Anterior cingulate cortex (tissue), 58 donors: ENCODE measurements around the gene CDH10.

Experiments used
- DNase-seq, 58 donors: peaks; one replicate each; lab custom pipeline; 2025; lab: John Stamatoyannopoulos, UW

Gene CDH10

DNA sequence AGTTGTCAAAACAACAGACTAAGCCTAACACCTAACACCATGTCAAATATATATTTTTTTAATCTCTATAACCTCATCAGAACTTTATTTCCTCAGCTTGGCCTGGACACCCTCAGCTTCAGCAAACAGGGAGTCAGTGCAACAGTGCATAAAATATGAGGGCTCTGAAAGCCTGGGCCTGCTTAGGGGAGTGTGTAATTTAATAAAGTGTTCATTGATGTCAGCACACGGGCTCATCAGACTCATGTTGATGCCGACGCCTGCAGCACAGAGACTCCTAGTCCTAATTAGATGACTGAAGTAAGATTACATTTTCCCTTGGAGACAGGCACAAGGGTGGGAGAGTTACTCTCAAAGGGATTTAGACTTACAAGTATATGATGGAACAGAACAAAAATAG lies 37.8 kb downstream of the CDH10 start:
- DNase-seq = peak in 2 of 58 donors; percentile 8 to 32

GRCh38 chr5:24602188-24602587 lies 42.6 kb downstream of the CDH10 start:
- no peak for DNase-seq

- DNase-seq = no peak
Measured at GRCh38 chr5:24598956-24599355, 45.8 kb downstream of the CDH10 start.

DNA sequence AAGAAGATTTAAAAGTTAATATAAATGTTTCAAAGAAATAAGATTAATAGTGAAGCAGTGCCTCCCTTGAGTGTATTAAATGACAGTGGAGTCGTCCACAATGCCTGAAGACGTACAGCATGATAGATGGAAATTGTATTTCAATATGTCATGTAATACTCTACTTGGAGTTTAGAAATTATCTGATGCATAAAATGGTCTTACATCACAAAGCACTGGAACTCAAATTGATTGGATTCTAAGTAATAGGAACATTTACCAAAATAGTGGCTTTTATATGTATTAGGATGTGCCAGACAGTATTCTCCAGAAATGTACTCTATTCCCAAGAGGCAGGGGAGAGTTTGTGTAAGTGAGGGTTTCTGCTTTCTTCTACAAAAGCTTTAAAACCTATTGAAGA lies 49.4 kb downstream of the CDH10 start:
- DNase-seq = no peak

DNA sequence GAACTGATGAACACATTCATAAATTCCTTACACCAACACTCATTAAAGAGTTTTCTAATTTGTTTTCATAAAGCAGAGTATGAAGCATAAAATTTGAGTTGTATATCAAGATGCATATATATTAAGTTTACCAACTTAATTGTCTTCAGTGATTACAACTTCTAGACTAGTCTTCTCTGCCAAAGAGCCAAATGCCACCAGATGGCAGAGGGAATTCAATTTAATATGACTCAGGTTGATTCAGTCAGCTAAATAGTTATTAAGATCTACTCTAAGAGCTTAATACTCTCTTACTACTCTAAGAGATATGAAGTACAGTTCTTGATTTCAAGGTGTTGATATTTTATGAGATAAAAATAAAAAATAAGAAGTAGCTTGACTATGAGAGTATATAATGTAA lies 53.4 kb downstream of the CDH10 start:
- no peak for DNase-seq

DNA sequence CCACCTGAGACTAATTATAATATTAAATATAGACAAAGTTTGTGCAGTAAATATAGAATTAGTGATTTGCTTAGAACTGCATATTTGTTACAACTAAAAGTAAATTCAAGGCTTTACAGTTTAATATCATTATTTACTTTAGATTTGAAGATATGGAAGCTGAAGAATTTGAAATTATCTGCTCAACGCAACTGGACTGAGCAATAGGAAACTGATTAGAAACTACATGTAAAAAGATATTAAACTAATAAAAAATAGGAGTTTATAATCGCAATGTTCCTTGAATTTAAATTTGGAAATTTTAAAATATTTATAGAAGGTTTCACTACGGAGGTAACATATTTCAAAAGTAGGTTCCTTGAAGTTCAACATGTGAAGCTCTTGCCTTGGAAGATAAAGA lies 55.2 kb downstream of the CDH10 start:
- no peak for DNase-seq

GRCh38 chr5:24585751-24586150 lies 59.0 kb downstream of the CDH10 start:
- peak in 2 of 58 donors; percentile 9 to 20 for DNase-seq

GRCh38 chr5:24571302-24571701 lies 73.5 kb downstream of the CDH10 start:
- no peak for DNase-seq

DNA sequence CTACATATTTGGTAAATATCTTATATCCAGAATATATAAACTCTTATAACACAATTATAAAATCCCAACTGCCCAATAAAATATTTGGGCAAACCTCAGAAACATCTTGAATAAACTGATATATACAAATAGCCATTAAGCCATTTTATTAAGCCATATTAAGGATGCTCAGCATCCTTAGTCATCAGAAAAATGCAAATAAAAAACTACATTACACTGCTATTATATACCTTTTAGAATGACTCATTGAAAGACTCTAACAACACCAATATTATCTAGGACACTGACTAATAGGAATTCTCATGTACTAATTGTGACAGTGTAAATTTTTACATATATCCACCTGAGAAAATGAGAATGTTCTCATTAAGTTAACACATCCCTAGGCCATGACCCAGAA lies 77.8 kb downstream of the CDH10 start:
- DNase-seq = no peak

GRCh38 chr5:24555229-24555628 lies 89.5 kb downstream of the CDH10 start:
- DNase-seq = no peak

DNA sequence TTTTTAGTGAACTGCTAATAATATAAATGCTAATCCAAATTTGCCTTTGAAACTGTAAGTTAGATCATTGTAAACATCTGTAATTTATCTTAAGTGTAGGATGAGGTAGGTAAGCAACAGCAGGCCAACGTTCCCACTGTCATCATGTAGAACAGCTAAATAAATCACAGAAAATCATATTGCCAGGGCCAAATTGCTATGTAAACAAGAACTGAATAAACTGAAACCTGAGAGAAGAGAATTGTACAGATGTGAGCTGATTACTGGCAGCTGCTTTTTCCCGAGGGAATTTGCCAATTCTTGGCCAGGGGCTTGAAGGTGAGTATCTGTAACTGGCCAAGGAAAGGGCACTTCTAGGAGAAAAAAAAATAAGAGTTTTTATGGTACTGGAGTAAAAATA lies 97.6 kb downstream of the CDH10 start:
- DNase-seq = no peak

GRCh38 chr5:24539613-24540012 lies 105.2 kb downstream of the CDH10 start:
- no peak for DNase-seq

DNA sequence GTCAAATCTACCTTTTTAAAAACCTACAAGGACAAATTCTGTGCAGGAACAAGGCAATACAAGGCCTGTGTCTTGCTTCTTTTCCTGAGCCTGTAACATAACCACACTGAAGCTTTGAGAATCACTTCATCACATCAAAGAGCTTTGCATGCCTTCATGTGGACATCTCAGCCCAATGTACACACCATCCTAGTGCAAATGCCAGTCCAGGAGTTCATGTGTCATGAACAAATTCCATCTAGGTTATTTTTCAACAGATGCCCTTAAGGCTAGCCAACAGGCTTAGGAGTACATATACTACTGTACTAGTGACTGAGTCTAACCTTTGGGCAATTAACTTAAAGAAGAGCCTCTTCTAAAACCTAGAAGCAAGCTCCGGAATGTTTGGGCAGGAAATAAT lies 106.4 kb downstream of the CDH10 start:
- DNase-seq = no peak

- DNase-seq = no peak
Measured at GRCh38 chr5:24535646-24536045, 109.1 kb downstream of the CDH10 start.

DNA sequence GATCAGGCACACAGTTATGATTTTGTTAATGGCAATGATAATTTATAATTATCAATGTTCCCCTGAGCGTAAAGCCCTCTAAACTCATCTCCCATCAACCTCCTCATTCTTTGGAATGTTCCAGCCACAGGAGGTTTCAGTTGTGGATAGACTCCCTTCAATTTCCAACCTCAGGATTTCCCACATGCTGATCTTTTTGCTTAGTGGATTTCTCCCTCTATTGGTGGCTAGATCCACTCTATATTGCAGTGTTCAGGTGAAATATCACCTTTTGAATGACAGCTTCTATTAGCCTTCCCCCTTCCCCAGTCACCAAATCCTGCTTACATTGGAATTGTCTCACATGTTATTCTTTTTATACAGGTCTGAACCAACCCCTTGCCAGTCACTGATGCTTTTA lies 113.9 kb downstream of the CDH10 start:
- DNase-seq = no peak

DNA sequence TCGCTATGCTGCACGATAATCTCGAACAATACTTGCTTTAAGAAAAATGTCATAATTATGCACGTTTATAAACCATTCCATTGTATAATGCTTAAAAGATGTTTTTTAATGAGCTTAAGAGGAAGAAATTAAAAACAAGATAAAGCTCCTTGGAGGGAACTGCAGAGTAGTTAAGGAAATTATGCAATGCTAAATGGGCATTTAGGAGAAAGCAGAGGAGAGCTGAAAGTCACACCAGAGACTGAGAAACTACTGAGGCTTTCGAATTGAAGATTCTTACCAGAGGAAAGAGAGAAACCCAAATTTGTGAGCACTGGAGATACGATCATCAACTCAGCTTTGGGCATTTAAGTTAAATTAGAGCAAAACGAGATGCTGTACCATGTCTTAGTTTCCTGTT lies 119.4 kb downstream of the CDH10 start:
- DNase-seq = no peak

DNA sequence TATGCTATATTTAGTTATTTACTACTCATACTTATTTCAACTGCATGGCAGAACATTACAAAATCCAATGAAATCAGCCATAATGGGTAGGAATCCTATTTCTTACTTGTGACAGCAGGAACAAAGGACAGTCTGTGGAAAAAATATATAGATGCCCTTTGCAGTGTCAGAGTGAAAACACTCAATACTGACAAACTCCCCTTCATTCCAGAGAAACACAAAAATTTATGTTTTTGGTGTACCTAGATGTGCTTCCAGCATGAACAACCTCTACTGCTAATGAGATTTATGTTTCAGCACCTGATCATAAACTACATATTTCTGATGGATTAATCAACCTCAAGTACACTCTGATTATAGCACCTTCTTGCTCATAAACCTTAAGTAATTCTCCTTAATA lies 132.4 kb downstream of the CDH10 start:
- DNase-seq = no peak

DNA sequence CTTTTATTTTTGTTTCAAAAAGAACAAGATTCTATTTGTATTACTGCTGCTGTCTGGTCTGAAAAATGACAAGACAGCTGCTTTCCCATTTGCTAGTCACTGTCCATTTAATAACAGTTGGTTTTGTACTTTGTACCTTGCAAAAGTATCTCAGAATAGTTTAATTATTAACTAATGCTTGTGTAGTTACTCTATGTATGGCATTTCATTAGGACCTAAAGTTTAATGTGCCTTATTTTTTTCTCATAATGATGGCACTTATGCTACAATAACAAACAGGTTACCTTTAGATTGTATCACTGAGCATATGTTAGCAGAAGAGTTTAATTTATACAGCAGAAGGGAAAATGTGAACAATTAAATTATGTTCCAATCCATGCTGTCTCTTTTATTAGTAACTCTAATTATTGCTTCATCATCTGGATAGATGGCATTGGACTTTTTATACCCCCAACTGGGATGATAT lies 134.2 kb downstream of the CDH10 start:
- no peak for DNase-seq

- DNase-seq = no peak
Measured at GRCh38 chr5:24509943-24510342, 134.8 kb downstream of the CDH10 start.

- DNase-seq = no peak
Measured at GRCh38 chr5:24505258-24505657, 139.5 kb downstream of the CDH10 start.

DNA sequence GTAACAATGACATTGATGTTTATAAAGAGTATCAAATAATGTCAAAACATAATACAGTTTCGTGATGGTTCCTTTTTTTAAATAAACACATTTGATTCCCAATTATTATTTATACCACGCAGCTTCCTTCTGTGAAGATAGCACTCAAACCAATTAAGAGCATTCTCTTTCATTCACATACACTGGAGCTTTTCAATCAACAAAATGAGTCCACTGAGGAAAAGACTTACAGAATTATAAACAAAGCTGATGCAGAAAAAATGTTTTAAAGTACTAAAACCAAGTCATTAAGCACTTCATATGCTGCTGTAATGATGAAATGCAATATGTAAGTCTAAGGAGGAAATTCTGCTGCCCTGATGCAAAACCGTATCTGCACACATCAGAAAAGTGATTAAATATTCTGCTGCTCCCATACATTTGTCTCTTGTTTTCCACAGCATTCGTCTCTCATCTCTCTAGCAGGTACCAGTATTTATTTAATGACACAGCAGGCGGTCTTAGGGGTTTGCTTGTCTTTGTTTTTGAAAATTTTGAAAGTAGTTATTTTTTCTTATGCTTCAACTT lies 147.1 kb downstream of the CDH10 start:
- no peak for DNase-seq

GRCh38 chr5:24497145-24497544 lies 147.6 kb downstream of the CDH10 start:
- no peak for DNase-seq

GRCh38 chr5:24496268-24496667 lies 148.5 kb downstream of the CDH10 start:
- DNase-seq = no peak
